ENCODE results near the gene CLK3. TPM values are rescaled to one million over a fixed set of nuclear protein-coding genes. Genes with fewer than 3 reads are reported as not detected.

CLK3 gene
- total and polyA plus RNA-seq, 2 of the 13 experiments (the other 11 are each of a cell fraction or from before 2014, with no cell fraction given): 41.5 to 82.0 TPM

DNA sequence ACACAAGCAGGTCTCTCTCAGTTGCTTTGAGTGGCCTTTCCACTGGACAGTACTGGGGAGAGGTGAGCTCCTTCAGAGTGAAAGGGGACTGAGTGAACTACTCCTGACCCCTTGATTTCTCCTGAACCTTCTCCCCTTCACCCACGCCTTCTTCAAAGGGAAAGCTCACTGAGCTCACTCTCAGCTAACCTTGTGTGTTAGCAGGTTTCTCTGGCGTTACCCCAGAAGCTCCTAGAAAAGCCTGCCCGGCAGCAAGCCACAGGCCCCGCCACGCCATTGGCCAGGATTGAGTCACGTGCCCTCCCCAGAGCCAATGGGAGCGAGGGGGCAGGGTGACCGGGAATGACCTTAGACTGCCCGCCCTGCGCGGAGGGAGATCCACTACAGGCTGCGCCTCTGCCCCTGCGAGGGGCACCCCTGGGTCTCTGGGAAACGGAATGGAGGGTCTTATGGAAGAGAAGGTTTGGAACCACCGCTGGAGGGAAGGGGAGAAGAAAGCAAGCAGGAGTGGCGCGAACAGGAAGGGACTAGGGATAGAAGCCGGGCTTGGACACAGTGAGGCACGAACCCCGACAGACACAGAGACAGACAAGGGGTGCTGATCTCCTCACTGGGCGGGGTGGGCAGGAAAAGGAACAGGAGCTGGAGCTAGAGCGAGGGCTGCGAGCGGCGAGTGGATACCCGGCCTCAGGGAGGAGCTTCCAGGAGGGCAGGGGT lies 17.4 kb upstream of the CLK3 start (continued):
- TF ChIP-seq ZMYM4 (CRISPR knock-in tag; IDR thresholded peaks at IDR 0.05) (peak; percentile 91), RFX3 (CRISPR knock-in tag; IDR thresholded peaks at IDR 0.05) (no peak), DNMT3B (CRISPR knock-in tag; conservative IDR thresholded peaks at IDR 0.05) (0 out of 2 replicates have a peak, but pooled peaks have one; percentile 24), KDM6A (CRISPR knock-in tag; IDR thresholded peaks at IDR 0.05; ENCODE audit: low read depth) (no peak; the same call in 1 of the 2 replicates), MTF1 (CRISPR knock-in tag; IDR thresholded peaks at IDR 0.05) (no peak), DRAP1 (CRISPR knock-in tag; IDR thresholded peaks at IDR 0.05) (peak; percentile 98), KDM4B (CRISPR knock-in tag; IDR thresholded peaks at IDR 0.05) (no peak), ARID3A (IDR thresholded peaks at IDR 0.05; ENCODE audit: low read depth, low read length) (no peak), ZNF138 (CRISPR knock-in tag; IDR thresholded peaks at IDR 0.05; ENCODE audit: low read depth) (no peak), FIP1L1 (IDR thresholded peaks at IDR 0.05; ENCODE audit: borderline replicate concordance, insufficient read depth, low read depth, low read length) (no peak), ARNT2 (CRISPR knock-in tag; IDR thresholded peaks at IDR 0.05; ENCODE audit: low read depth) (peak; percentile 25; the same call in 1 of the 2 replicates), THAP9 (CRISPR knock-in tag; IDR thresholded peaks at IDR 0.05; ENCODE audit: borderline replicate concordance) (0 out of 2 replicates have a peak, but pooled peaks have one; percentile 25), CHD2 (IDR thresholded peaks at IDR 0.05; ENCODE audit: low read depth, low read length) (peak; percentile 52; the same call in 1 of the 2 replicates), ZBTB8A (CRISPR knock-in tag; IDR thresholded peaks at IDR 0.05; ENCODE audit: borderline replicate concordance, low read depth) (no peak)
- TF ChIP-seq, protein P1, sequence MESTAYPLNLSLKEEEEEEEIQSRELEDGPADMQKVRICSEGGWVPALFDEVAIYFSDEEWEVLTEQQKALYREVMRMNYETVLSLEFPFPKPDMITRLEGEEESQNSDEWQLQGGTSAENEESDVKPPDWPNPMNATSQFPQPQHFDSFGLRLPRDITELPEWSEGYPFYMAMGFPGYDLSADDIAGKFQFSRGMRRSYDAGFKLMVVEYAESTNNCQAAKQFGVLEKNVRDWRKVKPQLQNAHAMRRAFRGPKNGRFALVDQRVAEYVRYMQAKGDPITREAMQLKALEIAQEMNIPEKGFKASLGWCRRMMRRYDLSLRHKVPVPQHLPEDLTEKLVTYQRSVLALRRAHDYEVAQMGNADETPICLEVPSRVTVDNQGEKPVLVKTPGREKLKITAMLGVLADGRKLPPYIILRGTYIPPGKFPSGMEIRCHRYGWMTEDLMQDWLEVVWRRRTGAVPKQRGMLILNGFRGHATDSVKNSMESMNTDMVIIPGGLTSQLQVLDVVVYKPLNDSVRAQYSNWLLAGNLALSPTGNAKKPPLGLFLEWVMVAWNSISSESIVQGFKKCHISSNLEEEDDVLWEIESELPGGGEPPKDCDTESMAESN (CRISPR knock-in tag; conservative IDR thresholded peaks at IDR 0.05): 0 out of 2 replicates have a peak, but pooled peaks have one; percentile 24
- TF ChIP-seq, protein P2, sequence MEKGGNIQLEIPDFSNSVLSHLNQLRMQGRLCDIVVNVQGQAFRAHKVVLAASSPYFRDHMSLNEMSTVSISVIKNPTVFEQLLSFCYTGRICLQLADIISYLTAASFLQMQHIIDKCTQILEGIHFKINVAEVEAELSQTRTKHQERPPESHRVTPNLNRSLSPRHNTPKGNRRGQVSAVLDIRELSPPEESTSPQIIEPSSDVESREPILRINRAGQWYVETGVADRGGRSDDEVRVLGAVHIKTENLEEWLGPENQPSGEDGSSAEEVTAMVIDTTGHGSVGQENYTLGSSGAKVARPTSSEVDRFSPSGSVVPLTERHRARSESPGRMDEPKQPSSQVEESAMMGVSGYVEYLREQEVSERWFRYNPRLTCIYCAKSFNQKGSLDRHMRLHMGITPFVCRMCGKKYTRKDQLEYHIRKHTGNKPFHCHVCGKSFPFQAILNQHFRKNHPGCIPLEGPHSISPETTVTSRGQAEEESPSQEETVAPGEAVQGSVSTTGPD (CRISPR knock-in tag; IDR thresholded peaks at IDR 0.05): no peak
- TF ChIP-seq, protein P3, sequence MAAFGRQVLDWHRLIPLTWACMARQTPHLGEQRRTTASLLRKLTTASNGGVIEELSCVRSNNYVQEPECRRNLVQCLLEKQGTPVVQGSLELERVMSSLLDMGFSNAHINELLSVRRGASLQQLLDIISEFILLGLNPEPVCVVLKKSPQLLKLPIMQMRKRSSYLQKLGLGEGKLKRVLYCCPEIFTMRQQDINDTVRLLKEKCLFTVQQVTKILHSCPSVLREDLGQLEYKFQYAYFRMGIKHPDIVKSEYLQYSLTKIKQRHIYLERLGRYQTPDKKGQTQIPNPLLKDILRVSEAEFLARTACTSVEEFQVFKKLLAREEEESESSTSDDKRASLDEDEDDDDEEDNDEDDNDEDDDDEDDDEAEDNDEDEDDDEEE (CRISPR knock-in tag; IDR thresholded peaks at IDR 0.05): no peak
